CD4-positive, alpha-beta T cell treated with Interleukin-12 subunit alpha and Interleukin-12 subunit beta, for 1 hour (primary cell): ENCODE results near the gene OR2T34.
"Not testable (repeated sequence)": the region's sequence is repeated elsewhere in the genome, so short reads cannot be mapped to it uniquely, and the experiment has no call there.

Source experiments
- DNase-seq: peaks from one replicate; pipeline ENCODE4 v3.0.0-alpha.2; 2020

OR2T34 gene

GRCh38 chr1:248551027-248551426, 23.5 kb downstream of the OR2T34 start:
- not testable (repeated sequence) for DNase-seq

- not testable (repeated sequence) for DNase-seq
Observed at GRCh38 chr1:248547383-248547782, 27.2 kb downstream of the OR2T34 start.

GRCh38 chr1:248537449-248537848, 37.1 kb downstream of the OR2T34 start:
- DNase-seq: not testable (repeated sequence)
